NCI-H1436 treated with DMSO at 0.1 percent for 48 hours (cell line): ENCODE results near the gene COLQ.

ENCODE experiments used
- DNase-seq: peaks from one replicate; lab custom pipeline; 2025; lab: John Stamatoyannopoulos, UW

COLQ gene

GRCh38 chr3:15520185-15520584, 1.3 kb downstream of the COLQ start:
- no peak for DNase-seq

GRCh38 chr3:15519096-15519495, 2.4 kb downstream of the COLQ start:
- no peak for DNase-seq

GRCh38 chr3:15514663-15515340, 6.7 kb downstream of the COLQ start:
- DNase-seq: no peak

GRCh38 chr3:15513810-15514662, 7.5 kb downstream of the COLQ start:
- DNase-seq: no peak

GRCh38 chr3:15513116-15513515, 8.4 kb downstream of the COLQ start:
- no peak for DNase-seq

- DNase-seq: peak; percentile 1
Measured at GRCh38 chr3:15512166-15512565, 9.3 kb downstream of the COLQ start.

GRCh38 chr3:15511156-15511555, 10.3 kb downstream of the COLQ start:
- no peak for DNase-seq

GRCh38 chr3:15510493-15510892, 11.0 kb downstream of the COLQ start:
- no peak for DNase-seq

GRCh38 chr3:15506571-15506970, 14.9 kb downstream of the COLQ start:
- DNase-seq: no peak

GRCh38 chr3:15505479-15506165, 15.9 kb downstream of the COLQ start:
- no peak for DNase-seq

- no peak for DNase-seq
Measured at GRCh38 chr3:15502616-15503015, 18.9 kb downstream of the COLQ start.

- no peak for DNase-seq
Measured at GRCh38 chr3:15501126-15501525, 20.4 kb downstream of the COLQ start.

- DNase-seq: no peak
Measured at GRCh38 chr3:15500107-15500724, 21.3 kb downstream of the COLQ start.

- DNase-seq: no peak
Measured at GRCh38 chr3:15499536-15499935, 22.0 kb downstream of the COLQ start.

- DNase-seq: no peak
Measured at GRCh38 chr3:15498431-15499214, 22.9 kb downstream of the COLQ start.

- DNase-seq: no peak
Measured at GRCh38 chr3:15497964-15498363, 23.5 kb downstream of the COLQ start.

- DNase-seq: no peak
Measured at GRCh38 chr3:15496341-15496664, 25.2 kb downstream of the COLQ start.

GRCh38 chr3:15495461-15496340, 25.8 kb downstream of the COLQ start:
- no peak for DNase-seq

GRCh38 chr3:15493436-15493835, 28.1 kb downstream of the COLQ start:
- no peak for DNase-seq

- DNase-seq: no peak
Measured at GRCh38 chr3:15492847-15493360, 28.6 kb downstream of the COLQ start.

- DNase-seq: no peak
Measured at GRCh38 chr3:15491143-15491542, 30.4 kb downstream of the COLQ start.
